GM21737 (cell line): ENCODE measurements around the gene FGF22.

ENCODE experiments used
- ATAC-seq: cut with Tn5 transposase; IDR thresholded peaks from one replicate; pipeline ENCODE4 v1.9.1; 2021; ENCODE audit warnings: mild to moderate bottlenecking, moderate library complexity; ENCODE audit not compliant: unreplicated experiment

The FGF22 gene

GRCh38 chr19:677601-678436 is 38.1 kb downstream of the FGF22 start:
- ATAC-seq: no peak

GRCh38 chr19:678791-679388 is 39.2 kb downstream of the FGF22 start:
- no peak for ATAC-seq

GRCh38 chr19:679418-680286 is 40.0 kb downstream of the FGF22 start:
- peak; percentile 11 for ATAC-seq

- ATAC-seq: peak; percentile 72
Measured at GRCh38 chr19:680287-681028, 40.8 kb downstream of the FGF22 start.

- ATAC-seq: no peak
Measured at GRCh38 chr19:681029-682019, 41.6 kb downstream of the FGF22 start.

GRCh38 chr19:682678-683320 is 43.1 kb downstream of the FGF22 start:
- ATAC-seq: no peak

GRCh38 chr19:685454-685931 is 45.8 kb downstream of the FGF22 start:
- no peak for ATAC-seq

- no peak for ATAC-seq
Measured at GRCh38 chr19:686589-687297, 47.1 kb downstream of the FGF22 start.

- no peak for ATAC-seq
Measured at GRCh38 chr19:687569-688166, 48.0 kb downstream of the FGF22 start.

GRCh38 chr19:688214-688613 is 48.5 kb downstream of the FGF22 start:
- no peak for ATAC-seq

- no peak for ATAC-seq
Measured at GRCh38 chr19:688992-689391, 49.3 kb downstream of the FGF22 start.

- no peak for ATAC-seq
Measured at GRCh38 chr19:690203-690602, 50.5 kb downstream of the FGF22 start.
